Chondrocyte (in vitro differentiated cells): Measurements from ENCODE around the gene TEX19. TPM values are rescaled to one million over a fixed set of nuclear protein-coding genes. Genes with fewer than 3 reads are reported as not detected.
A peak's percentile ranks its signal among the peaks of the same experiment; 100 is the strongest.
"Not testable (repeated sequence)": the region's sequence is repeated elsewhere in the genome, so short reads cannot be mapped to it uniquely, and the experiment has no call there.

Experiments
- DNase-seq: peaks from one replicate; pipeline ENCODE4 v3.0.0; 2021; ENCODE audit warnings: mixed read lengths, low spot score
- H3K27ac Mint-ChIP-seq: one replicate; pipeline ENCODE4 v1.8.0; 2021; ENCODE audit warnings: mild to moderate bottlenecking, moderate library complexity, mixed read lengths; ENCODE audit not compliant: unreplicated experiment
- H3K27me3 Mint-ChIP-seq: 2 replicates; pipeline ENCODE4 v1.8.0; 2021; ENCODE audit warnings: low read depth, mixed read lengths
- H3K36me3 Mint-ChIP-seq: 2 replicates; pipeline ENCODE4 v1.8.0; 2021; ENCODE audit warnings: low read depth, mixed read lengths
- H3K4me1 Mint-ChIP-seq: 2 replicates; pipeline ENCODE4 v1.8.0; 2021; ENCODE audit warnings: low read depth, mild to moderate bottlenecking, mixed read lengths
- H3K4me3 Mint-ChIP-seq: one replicate; pipeline ENCODE4 v1.8.0; 2021; ENCODE audit warnings: mild to moderate bottlenecking, moderate library complexity, mixed read lengths; ENCODE audit not compliant: unreplicated experiment
- H3K9me3 Mint-ChIP-seq: 2 replicates; pipeline ENCODE4 v1.8.0; 2021; ENCODE audit warnings: low read depth, mixed read lengths
- total RNA-seq: library from RNA; stranded (reverse); gene quantifications from 3 replicates; pipeline ENCODE4 v1.2.1, GENCODE V29; 2021
- TF ChIP-seq, protein P1 (sequence below): fragments of 200-600 bp; sonication (generic); IDR thresholded peaks from 2 replicates; pipeline ENCODE4 v1.5.0; 2021; ENCODE audit warnings: antibody characterized with exemption, mild to moderate bottlenecking, moderate library complexity

TEX19 gene
- total RNA-seq, 1 donor from 2014 or later: not detected

DNA sequence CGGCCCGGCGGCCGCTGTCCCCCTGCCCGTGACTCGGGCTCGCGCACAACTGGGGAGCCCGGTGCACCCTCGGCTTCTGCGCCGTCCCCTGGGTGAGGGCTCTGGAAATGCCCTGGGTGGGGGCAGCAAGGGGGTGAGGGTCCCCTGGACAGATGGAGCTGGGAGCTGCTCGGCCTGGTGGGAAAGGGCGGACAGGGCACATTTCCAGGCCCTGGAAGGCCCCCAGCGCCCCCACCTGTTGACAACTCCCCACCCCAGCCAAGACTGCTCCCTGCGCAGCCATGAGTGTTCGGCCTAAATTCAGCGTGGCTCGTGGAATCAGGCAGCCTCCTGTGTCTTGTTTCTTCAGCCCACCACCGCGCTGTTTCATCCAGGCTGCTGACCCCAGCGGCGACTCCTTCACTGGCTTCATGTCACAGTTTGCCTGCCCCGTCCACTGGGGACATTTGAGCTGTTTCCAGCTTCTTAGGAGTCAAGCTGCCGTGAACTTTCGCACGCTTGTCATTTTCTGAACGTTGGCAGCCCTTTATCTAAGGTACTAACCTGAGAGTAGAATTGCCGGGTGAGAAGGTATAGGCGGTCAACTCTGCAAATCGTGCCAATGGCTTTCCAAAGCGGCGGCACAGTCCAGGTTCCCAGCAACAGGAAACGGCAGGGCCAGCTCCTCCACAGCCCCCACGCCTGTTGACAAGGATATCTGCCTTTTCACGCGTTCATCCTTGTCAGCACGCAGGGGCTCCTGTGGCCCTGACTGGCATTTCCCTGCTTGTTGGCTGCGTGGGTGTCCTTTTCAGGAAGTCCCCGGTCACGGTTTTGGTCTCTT lies 13.4 kb downstream of the TEX19 start:
- Mint-ChIP-seq H3K27ac (no peak overlapping the region), H3K4me3 (no peak overlapping the region), H3K27me3 (peaks cover 38% of the 10 kb centered on the region), H3K9me3 (no peaks in the 10 kb centered on the region), H3K4me1 (peaks cover 13% of the 10 kb centered on the region), H3K36me3 (no peaks in the 10 kb centered on the region)
- TF ChIP-seq, protein P1, sequence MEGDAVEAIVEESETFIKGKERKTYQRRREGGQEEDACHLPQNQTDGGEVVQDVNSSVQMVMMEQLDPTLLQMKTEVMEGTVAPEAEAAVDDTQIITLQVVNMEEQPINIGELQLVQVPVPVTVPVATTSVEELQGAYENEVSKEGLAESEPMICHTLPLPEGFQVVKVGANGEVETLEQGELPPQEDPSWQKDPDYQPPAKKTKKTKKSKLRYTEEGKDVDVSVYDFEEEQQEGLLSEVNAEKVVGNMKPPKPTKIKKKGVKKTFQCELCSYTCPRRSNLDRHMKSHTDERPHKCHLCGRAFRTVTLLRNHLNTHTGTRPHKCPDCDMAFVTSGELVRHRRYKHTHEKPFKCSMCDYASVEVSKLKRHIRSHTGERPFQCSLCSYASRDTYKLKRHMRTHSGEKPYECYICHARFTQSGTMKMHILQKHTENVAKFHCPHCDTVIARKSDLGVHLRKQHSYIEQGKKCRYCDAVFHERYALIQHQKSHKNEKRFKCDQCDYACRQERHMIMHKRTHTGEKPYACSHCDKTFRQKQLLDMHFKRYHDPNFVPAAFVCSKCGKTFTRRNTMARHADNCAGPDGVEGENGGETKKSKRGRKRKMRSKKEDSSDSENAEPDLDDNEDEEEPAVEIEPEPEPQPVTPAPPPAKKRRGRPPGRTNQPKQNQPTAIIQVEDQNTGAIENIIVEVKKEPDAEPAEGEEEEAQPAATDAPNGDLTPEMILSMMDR: no peak
- peak; percentile 74 for DNase-seq

DNA sequence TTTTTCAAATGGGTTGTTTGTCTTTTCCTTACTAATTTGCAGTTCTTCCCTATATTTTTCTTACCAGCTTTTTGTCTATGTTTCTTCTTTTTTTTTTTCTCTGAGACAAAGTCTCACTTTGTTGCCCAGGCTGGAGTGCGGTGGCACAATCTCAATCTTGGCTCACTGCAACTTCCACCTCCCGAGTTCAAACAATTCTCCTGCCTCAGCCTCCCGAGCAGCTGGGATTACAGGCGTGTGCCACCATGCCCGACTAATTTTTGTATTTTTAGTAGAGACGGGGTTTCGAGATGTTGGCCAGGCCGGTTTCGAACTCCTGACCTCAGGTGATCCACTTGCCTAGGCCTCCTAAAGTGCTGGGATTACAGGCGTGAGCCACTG lies 14.0 kb downstream of the TEX19 start:
- H3K36me3 Mint-ChIP-seq, H3K9me3 Mint-ChIP-seq, DNase-seq, H3K27ac Mint-ChIP-seq, H3K4me3 Mint-ChIP-seq: not testable (repeated sequence)
- Mint-ChIP-seq H3K27me3 (peaks cover 33% of the 10 kb centered on the region), H3K4me1 (peaks cover 13% of the 10 kb centered on the region)

GRCh38 chr17:82373731-82374625 lies 14.9 kb downstream of the TEX19 start:
- H3K4me3 Mint-ChIP-seq: no peak overlapping the region
- DNase-seq: peak; percentile 60

GRCh38 chr17:82374626-82375331 lies 15.7 kb downstream of the TEX19 start:
- H3K36me3 Mint-ChIP-seq: no peaks in the 10 kb centered on the region
- TF ChIP-seq, protein P1: no peak
- H3K9me3 Mint-ChIP-seq: no peaks in the 10 kb centered on the region
- no peak overlapping the region for H3K4me3 Mint-ChIP-seq
- H3K27ac Mint-ChIP-seq: no peak overlapping the region
- H3K4me1 Mint-ChIP-seq: peaks cover 13% of the 10 kb centered on the region
- peaks cover 32% of the 10 kb centered on the region for H3K27me3 Mint-ChIP-seq
- DNase-seq: peak; percentile 92

More at GRCh38 chr17:82373731-82374625, 14.9 kb downstream of the TEX19 start:
- TF ChIP-seq, protein P1: no peak
- H3K36me3 Mint-ChIP-seq: no peaks in the 10 kb centered on the region
- peaks cover 13% of the 10 kb centered on the region for H3K4me1 Mint-ChIP-seq
- peaks cover 35% of the 10 kb centered on the region for H3K27me3 Mint-ChIP-seq
- no peak overlapping the region for H3K27ac Mint-ChIP-seq
- H3K9me3 Mint-ChIP-seq: no peaks in the 10 kb centered on the region

DNA sequence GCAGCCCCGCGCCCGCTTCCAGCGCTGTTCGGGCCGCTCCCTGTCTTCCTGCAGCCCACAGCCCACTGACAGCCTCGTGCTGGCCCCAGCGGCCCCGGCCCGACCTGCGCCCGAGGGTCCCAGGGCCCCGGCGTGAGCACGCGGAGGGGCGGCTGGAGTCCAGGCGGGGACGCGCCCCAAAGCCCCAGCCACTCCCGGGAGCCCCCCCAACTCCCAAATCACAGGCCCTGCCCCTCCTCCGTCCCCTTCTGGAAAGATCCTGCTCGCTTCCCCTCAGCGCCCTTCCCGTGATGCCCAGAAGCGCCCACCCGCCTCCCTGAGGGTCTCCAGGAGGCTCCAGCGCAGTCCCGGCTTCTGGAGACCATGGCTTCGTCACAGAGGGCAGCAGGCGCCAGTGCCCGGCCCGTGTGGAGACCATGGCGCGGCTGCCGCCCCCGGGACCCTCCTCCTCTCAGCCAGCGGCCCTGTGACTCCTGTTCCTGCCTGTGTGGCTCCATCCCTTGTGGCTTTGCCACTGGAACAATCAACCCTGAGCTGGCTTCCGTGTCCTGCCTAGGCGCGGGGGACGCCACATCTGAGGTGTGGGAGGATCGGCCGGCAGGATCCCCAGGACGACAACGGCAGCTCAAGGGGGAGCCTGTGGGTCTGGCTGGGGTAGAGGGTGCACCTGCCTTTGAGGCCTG lies 16.5 kb downstream of the TEX19 start:
- peak; percentile 82 for DNase-seq
- Mint-ChIP-seq H3K4me1 (peaks cover 11% of the 10 kb centered on the region), H3K4me3 (no peak overlapping the region), H3K27me3 (peaks cover 34% of the 10 kb centered on the region), H3K9me3 (no peaks in the 10 kb centered on the region), H3K27ac (no peak overlapping the region), H3K36me3 (no peaks in the 10 kb centered on the region)
- TF ChIP-seq, protein P1: no peak
